DOHH2 (cell line): ENCODE results near the gene COASY.

ENCODE experiments used
- H3F3A ChIP-seq: fragments of 200-600 bp; sonication (generic), shearing (Covaris generic); 2 replicates; pipeline ENCODE4 v1.6.0; 2016; ENCODE audit warnings: antibody characterized with exemption, mild to moderate bottlenecking; ENCODE audit not compliant: control insufficient read depth, insufficient read depth
- H3K27ac ChIP-seq: fragments of 200-600 bp; sonication (generic); 2 replicates; pipeline ENCODE4 v1.5.1; 2014; ENCODE audit warnings: low read depth, mild to moderate bottlenecking, low read length, moderate library complexity
- H3K27me3 ChIP-seq: fragments of 200-600 bp; sonication (generic); 2 replicates; pipeline ENCODE4 v1.6.1; 2014; ENCODE audit warnings: mild to moderate bottlenecking, low read length, mixed read lengths; ENCODE audit not compliant: control insufficient read depth
- H3K36me3 ChIP-seq: fragments of 200-600 bp; sonication (generic); 2 replicates; pipeline ENCODE4 v1.6.1; 2014; ENCODE audit warnings: mild to moderate bottlenecking, low read length, moderate library complexity, mixed read lengths; ENCODE audit not compliant: control insufficient read depth
- H3K4me1 ChIP-seq: fragments of 200-600 bp; sonication (generic); 2 replicates; pipeline ENCODE4 v1.6.1; 2014; ENCODE audit warnings: mild to moderate bottlenecking, low read length, mixed read lengths; ENCODE audit not compliant: control insufficient read depth
- H3K4me2 ChIP-seq: fragments of 200-600 bp; sonication (generic); 2 replicates; pipeline ENCODE4 v1.6.0; 2014; ENCODE audit warnings: mild to moderate bottlenecking, low read length, moderate library complexity
- H3K4me3 ChIP-seq: fragments of 200-600 bp; sonication (generic); 2 replicates; pipeline ENCODE4 v1.5.1; 2014; ENCODE audit warnings: mild to moderate bottlenecking, low read length, mixed read lengths
- H3K79me2 ChIP-seq: fragments of 200-600 bp; sonication (generic); 2 replicates; pipeline ENCODE4 v1.6.1; 2014; ENCODE audit warnings: mild to moderate bottlenecking, low read length, mixed read lengths; ENCODE audit not compliant: control insufficient read depth
- H3K9me2 ChIP-seq: fragments of 200-600 bp; sonication (generic); replicated peaks from 2 replicates; pipeline ENCODE4 v1.6.1; 2014; ENCODE audit warnings: mild to moderate bottlenecking, low read length, mixed read lengths; ENCODE audit not compliant: control insufficient read depth
- H3K9me3 ChIP-seq: fragments of 200-600 bp; sonication (generic); 2 replicates; pipeline ENCODE4 v1.6.1; 2014; ENCODE audit warnings: antibody characterized with exemption, low read length, mixed read lengths; ENCODE audit not compliant: control insufficient read depth, insufficient read depth
- H4K20me1 ChIP-seq: fragments of 200-600 bp; sonication (generic); 2 replicates; pipeline ENCODE4 v1.6.0; 2014; ENCODE audit warnings: low read depth, mild to moderate bottlenecking, antibody characterized with exemption, low read length, moderate library complexity; ENCODE audit not compliant: control insufficient read depth, insufficient read depth
- CTCF ChIP-seq: fragments of 200-600 bp; sonication (generic); IDR thresholded peaks from one replicate; pipeline ENCODE4 v1.5.1; 2014; ENCODE audit warnings: antibody characterized with exemption, mild to moderate bottlenecking, low read depth, low read length; ENCODE audit not compliant: poor library complexity, severe bottlenecking
- EZH2phosphoT487 ChIP-seq: fragments of 200-600 bp; sonication (generic); IDR thresholded peaks from 2 replicates; pipeline ENCODE4 v1.6.1; 2017; ENCODE audit warnings: borderline replicate concordance, mild to moderate bottlenecking, antibody characterized with exemption, low read length, moderate library complexity, mixed read lengths

COASY gene

GRCh38 chr17:42590886-42591285 lies 28.9 kb downstream of the COASY start:
- Histone ChIP-seq H3K4me2 (no peak overlapping the region), H3K4me3 (no peak overlapping the region), H3K4me1 (peaks cover 28% of the 10 kb centered on the region), H3F3A (peaks cover 5% of the 10 kb centered on the region; the same call in 1 of the 2 replicates), H4K20me1 (no peaks in the 10 kb centered on the region), H3K79me2 (no peaks in the 10 kb centered on the region; the same call in 1 of the 2 replicates), H3K27ac (no peak overlapping the region), H3K36me3 (peaks cover 50% of the 10 kb centered on the region), H3K27me3 (no peaks in the 10 kb centered on the region), H3K9me2 (no peaks in the 10 kb centered on the region), H3K9me3 (no peaks in the 10 kb centered on the region)
- no peak for TF ChIP-seq CTCF
- TF ChIP-seq EZH2phosphoT487: no peak

GRCh38 chr17:42591411-42591810 lies 29.5 kb downstream of the COASY start:
- TF ChIP-seq CTCF (no peak), EZH2phosphoT487 (no peak)
- no peaks in the 10 kb centered on the region for H4K20me1 ChIP-seq
- H3K36me3 ChIP-seq: peaks cover 45% of the 10 kb centered on the region
- H3K79me2 ChIP-seq: peaks cover 1% of the 10 kb centered on the region; the same call in 1 of the 2 replicates
- no peak overlapping the region for H3K4me3 ChIP-seq
- H3K9me3 ChIP-seq: no peaks in the 10 kb centered on the region
- H3K4me2 ChIP-seq: no peak overlapping the region
- H3K27ac ChIP-seq: no peak overlapping the region
- peaks cover 22% of the 10 kb centered on the region for H3K4me1 ChIP-seq
- H3K9me2 ChIP-seq: no peaks in the 10 kb centered on the region
- H3F3A ChIP-seq: peaks cover 4% of the 10 kb centered on the region; the same call in 1 of the 2 replicates
- H3K27me3 ChIP-seq: no peaks in the 10 kb centered on the region

GRCh38 chr17:42596386-42596785 lies 34.4 kb downstream of the COASY start:
- Histone ChIP-seq H3F3A (no peaks in the 10 kb centered on the region), H3K27me3 (no peaks in the 10 kb centered on the region), H3K4me3 (no peak overlapping the region), H3K27ac (no peak overlapping the region), H3K4me1 (no peaks in the 10 kb centered on the region), H3K4me2 (no peak overlapping the region), H3K36me3 (peaks cover 13% of the 10 kb centered on the region), H4K20me1 (no peaks in the 10 kb centered on the region), H3K9me2 (no peaks in the 10 kb centered on the region), H3K79me2 (peaks cover 29% of the 10 kb centered on the region), H3K9me3 (no peaks in the 10 kb centered on the region)
- TF ChIP-seq CTCF (no peak), EZH2phosphoT487 (no peak)

- H3F3A ChIP-seq: no peaks in the 10 kb centered on the region
- H3K27me3 ChIP-seq: no peaks in the 10 kb centered on the region
- H3K9me2 ChIP-seq: no peaks in the 10 kb centered on the region
- no peak for TF ChIP-seq CTCF
- no peak for TF ChIP-seq EZH2phosphoT487
- H3K4me3 ChIP-seq: no peak overlapping the region
- no peaks in the 10 kb centered on the region for H4K20me1 ChIP-seq
- no peak overlapping the region for H3K27ac ChIP-seq
- no peaks in the 10 kb centered on the region for H3K9me3 ChIP-seq
- no peak overlapping the region for H3K4me2 ChIP-seq
- peaks cover 7% of the 10 kb centered on the region for H3K36me3 ChIP-seq
- peaks cover 52% of the 10 kb centered on the region for H3K79me2 ChIP-seq
- peaks cover 8% of the 10 kb centered on the region for H3K4me1 ChIP-seq
Measured at GRCh38 chr17:42598905-42599304, 37.0 kb downstream of the COASY start.
